D721Med (cell line): ENCODE data around the gene ATP6AP1.
"Not testable (repeated sequence)": the region's sequence is repeated elsewhere in the genome, so short reads cannot be mapped to it uniquely, and the experiment has no call there.

Experiments used
- DNase-seq: peaks from one replicate; pipeline ENCODE4 v3.0.0; 2011; ENCODE audit warnings: low spot score; ENCODE audit not compliant: insufficient read length
- FAIRE-seq: peaks from 2 replicates; lab custom pipeline; 2011; peaks lifted over from hg19 to GRCh38; lab: Jason Lieb, UNC
- TF ChIP-seq, protein P1 (sequence below): IDR thresholded peaks from 2 replicates; pipeline ENCODE4 v1.5.1; 2012; ENCODE audit warnings: mild to moderate bottlenecking, control low read depth; ENCODE audit not compliant: insufficient read depth; ENCODE audit errors: missing control alignments

The ATP6AP1 gene

DNA sequence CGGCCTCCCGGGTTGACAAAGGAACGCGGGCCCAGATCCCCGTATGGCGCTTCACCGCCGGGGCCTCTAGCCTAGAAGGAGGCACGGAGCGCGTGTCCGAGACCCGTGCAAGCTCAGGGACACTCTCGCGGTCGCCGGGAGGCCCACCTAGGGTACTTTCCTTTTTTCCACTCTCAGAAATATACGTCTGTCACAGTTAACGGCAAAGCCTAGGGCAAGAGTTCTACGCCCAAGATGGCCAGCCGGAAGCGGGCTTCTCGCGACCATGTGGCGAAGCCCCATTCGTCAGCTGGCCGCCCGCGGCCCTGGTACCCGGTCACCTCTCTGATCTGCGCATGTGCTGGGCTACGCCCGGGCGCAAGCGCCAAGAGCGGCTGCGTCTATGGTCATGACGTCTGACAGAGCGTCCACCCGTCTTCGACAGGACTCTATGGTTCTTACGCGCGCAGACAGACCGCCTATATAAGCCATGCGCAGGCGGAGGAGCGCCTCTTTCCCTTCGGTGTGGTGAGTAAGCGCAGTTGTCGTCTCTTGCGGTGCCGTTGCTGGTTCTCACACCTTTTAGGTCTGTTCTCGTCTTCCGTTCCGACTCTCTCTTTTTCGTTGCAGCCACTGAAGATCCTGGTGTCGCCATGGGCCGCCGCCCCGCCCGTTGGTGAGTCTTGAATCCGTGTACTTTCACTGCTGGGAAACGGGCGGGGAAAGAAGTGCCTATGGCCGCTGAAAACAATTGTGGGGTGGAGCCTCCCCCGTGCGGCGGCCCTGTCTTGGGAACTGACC lies 30.4 kb upstream of the ATP6AP1 start, which contains the start of gene RPL10:
TSS of gene RPL10 (plus strand) at position 490 of the 780 bp plus-strand sequence. CDS start at position 633, 143 bp downstream.
- no peak for FAIRE-seq
- TF ChIP-seq, protein P1, sequence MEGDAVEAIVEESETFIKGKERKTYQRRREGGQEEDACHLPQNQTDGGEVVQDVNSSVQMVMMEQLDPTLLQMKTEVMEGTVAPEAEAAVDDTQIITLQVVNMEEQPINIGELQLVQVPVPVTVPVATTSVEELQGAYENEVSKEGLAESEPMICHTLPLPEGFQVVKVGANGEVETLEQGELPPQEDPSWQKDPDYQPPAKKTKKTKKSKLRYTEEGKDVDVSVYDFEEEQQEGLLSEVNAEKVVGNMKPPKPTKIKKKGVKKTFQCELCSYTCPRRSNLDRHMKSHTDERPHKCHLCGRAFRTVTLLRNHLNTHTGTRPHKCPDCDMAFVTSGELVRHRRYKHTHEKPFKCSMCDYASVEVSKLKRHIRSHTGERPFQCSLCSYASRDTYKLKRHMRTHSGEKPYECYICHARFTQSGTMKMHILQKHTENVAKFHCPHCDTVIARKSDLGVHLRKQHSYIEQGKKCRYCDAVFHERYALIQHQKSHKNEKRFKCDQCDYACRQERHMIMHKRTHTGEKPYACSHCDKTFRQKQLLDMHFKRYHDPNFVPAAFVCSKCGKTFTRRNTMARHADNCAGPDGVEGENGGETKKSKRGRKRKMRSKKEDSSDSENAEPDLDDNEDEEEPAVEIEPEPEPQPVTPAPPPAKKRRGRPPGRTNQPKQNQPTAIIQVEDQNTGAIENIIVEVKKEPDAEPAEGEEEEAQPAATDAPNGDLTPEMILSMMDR: no peak
- peak; percentile 75 for DNase-seq

DNA sequence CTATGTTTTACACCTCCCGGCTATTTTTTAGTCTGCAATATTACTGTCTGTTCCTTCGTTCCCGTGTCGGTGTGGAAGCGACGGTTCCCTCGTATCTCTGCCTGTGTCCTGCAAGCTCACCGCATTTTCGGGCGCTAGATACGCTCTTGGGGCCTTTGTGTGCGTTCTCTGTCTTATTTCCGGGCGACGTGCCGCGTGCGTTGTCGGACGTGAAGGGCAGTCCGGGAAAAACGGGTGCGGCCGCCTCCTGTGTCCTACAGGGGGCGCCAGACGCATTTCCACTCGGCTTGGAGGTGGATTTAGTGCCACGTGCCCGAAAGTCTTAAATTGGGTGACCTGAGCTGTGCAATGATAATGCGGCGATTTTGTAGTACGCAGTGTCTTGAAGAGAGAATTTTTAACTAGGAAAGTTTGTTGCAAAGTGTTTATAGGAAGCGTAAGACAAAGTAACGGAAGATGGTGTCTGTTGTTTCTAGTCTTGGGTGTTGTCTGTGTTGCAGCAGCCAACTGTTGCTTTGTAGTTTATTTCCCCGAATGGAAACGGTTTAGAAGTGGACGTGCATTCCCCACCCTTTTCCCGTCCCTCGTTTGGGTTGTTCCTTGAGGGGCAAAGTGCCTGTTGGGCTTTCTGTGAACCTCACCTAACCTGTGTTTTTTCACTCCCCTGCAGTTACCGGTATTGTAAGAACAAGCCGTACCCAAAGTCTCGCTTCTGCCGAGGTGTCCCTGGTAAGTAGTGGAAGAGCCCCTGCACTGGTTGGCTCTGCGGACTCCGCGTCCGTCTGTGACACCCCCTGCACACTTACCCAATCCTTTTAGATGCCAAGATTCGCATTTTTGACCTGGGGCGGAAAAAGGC lies 29.6 kb upstream of the ATP6AP1 start:
- TF ChIP-seq, protein P1: peak; percentile 59
- no peak for FAIRE-seq
- DNase-seq: no peak

- TF ChIP-seq, protein P1: no peak
- no peak for FAIRE-seq
- DNase-seq: no peak
These were observed 28.7 kb upstream of the ATP6AP1 start for GRCh38 chrX:154399527-154400368.

DNA sequence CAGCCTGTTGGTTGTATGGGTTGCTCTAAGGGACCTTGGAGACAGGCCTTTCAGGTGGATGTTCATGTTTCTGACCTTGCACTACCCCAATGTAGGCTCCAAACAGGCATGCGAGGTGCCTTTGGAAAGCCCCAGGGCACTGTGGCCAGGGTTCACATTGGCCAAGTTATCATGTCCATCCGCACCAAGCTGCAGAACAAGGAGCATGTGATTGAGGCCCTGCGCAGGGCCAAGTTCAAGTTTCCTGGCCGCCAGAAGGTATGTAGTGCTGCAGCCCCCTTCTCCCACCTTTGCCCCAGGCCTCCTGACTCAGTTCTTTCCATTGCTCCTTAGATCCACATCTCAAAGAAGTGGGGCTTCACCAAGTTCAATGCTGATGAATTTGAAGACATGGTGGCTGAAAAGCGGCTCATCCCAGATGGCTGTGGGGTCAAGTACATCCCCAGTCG lies 28.1 kb upstream of the ATP6AP1 start:
- FAIRE-seq, DNase-seq: not testable (repeated sequence)

DNA sequence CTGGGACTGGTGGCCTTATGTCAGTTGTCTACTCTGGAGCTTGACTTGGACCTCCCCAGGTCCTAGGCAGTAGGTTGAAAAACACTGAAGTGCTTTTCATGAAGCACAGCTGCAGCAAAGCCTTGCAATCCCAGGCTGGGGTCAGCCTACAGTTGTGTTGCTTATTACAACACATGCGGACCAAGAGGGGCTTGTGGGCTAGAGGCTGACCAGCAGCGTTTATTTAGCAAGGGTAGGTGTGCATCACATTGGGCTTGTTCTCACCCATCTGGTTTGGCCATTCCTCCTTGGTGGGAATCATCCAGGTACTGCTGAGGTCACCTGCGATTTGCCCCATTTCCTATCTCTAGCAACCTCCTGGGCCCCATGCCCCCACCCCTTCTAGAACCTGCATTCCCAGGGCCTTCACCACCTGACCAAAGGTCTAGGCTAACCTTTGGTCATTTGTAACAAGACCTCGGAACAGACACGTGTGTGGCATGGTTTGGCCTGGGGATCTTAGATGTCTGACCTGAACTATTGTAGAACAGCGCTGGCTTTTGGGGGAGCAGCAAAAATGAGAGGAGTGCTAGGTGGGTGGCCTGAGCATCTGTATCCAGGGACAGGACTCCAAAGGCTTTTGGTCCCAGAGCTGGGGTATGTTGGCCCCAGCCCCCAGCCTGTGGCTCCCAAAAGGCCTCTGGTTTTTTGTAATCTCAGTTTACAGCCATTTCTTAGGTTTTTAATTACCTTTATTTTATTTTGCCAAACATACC lies 27.3 kb upstream of the ATP6AP1 start:
- DNase-seq: no peak
- TF ChIP-seq, protein P1: no peak
- FAIRE-seq: no peak

- DNase-seq (no peak), FAIRE-seq (no peak)
- TF ChIP-seq, protein P1: no peak
These were observed 26.4 kb upstream of the ATP6AP1 start for GRCh38 chrX:154401918-154402621.
